Measurements from ENCODE around the gene PGAM2.

PGAM2 gene

DNA sequence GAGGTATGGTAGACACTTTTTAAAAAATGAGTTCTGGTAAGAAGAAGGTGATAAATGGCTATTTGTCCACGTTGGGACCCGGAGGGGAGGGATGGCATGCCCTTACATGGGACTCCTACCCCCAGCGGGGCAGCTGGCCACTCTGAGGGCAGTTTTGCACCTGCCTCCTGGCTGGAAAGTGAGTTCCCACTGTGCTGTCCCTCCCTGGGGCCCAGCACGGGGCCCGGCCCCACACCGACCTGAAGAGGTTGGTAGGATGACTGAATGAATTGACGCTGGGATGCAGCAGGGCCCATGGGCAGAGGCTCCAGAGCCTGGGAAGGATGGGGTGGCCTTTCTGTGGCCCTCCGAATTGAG is 38.2 kb upstream of the PGAM2 start:
- no peak for DNase-seq

DNA sequence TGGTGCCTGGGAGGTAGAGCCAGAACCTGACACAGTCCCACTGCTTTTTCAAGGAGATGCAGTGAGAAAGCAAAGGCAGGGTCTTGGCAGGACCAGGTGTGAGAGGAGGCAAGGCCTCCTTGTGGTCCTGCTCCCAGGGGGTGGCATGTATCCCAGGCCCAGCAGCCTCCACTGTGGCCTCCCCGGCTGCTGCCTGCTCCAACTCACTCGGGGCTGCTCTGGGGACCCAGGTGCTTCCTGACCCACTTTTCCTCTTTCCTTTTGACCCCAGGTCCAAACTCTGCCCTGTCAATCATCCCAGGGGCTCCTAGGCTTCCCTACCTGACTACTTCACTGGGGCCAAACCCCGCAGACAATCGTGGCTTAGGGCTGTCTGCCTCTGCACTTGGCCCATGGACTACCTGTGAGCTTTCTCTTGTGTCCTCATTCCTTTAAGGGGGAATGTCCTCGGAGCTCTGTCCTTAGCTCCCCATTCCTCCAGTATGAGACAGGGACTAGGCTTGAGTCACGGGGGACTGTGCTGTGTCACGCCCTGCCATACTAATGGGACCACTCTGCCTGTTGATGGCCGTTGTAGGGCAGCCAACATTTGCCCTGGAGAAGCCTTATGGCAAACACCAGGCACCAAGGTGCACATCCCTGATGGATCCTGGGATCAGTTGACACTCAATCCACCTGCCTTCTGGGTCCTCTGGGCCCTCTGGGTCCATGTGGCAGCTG is 37.6 kb upstream of the PGAM2 start:
- DNase-seq, result no peak

DNA sequence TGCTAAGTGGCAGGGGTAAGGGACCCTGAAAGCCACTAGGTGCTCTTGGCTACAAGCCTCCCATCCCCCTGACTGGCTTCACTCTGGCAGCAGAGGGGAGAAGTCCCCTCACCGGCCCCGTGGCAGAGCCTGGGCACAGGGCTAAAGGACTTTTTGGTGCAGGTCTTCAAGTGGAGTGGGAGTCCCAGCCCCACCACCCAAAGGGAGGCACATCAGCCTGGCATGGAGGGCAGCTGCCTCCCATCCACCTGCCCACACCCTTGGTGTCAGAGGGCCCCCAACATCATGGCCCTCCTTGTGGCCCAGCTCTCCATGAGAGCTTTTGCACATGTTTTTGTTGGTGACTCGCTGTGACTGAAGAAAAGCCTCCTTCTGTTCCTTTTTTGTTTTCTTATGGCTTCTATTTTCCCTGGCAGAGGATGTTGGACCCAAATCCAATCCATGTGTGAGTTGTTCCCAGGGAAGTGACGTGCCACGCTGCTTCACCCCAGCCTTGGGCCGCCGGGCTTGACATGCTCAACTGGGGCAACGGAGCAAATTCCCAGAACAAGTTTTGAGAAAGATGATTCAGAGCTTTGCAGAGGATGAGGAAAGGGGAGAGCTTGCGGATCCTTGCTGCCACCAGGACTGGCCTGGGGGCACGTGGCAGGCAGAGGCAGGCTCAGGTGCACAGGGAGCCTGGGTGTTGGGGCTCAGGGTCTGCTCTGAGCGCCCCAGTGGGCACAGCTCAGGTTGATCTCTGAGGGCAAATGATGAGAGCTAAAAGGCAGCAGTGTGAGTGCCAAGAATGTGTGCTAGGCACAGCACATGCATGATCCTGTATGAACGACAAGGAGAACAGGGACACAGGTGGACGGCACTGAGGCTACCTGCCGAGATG is 36.8 kb upstream of the PGAM2 start:
- DNase-seq, result no peak

DNA sequence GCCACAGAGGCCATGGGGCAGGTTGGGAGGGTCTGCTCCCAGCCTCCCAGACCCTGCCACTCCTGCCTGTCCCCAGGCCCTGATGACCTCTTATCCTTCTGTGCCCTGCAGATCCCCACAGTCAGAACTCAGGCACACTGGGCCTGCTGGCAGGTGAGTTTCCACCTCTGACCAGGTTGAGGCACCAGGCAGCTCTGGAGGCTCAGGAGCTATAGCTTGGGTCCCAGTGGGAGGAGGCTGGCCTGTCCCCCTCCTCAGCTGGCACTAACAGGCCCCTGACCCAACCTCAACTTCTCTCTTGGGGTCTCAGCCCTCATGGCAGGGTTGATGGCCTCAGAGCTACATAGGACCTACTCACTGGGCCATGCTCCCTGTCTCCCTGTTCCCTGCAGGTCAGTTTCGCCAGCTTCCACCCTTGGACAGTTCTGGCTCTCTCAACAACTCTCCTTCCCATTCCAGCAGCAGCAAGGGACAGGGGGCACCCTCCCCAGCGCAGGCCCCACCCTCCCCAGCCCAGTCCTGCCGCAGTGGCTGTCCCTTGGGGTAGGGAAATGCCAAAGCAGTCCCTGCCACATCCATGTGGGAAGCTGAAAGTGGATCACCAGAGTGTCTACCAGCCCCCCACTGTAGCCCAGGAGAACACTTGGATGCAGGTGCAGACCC is 36.1 kb upstream of the PGAM2 start:
- DNase-seq, result no peak

DNA sequence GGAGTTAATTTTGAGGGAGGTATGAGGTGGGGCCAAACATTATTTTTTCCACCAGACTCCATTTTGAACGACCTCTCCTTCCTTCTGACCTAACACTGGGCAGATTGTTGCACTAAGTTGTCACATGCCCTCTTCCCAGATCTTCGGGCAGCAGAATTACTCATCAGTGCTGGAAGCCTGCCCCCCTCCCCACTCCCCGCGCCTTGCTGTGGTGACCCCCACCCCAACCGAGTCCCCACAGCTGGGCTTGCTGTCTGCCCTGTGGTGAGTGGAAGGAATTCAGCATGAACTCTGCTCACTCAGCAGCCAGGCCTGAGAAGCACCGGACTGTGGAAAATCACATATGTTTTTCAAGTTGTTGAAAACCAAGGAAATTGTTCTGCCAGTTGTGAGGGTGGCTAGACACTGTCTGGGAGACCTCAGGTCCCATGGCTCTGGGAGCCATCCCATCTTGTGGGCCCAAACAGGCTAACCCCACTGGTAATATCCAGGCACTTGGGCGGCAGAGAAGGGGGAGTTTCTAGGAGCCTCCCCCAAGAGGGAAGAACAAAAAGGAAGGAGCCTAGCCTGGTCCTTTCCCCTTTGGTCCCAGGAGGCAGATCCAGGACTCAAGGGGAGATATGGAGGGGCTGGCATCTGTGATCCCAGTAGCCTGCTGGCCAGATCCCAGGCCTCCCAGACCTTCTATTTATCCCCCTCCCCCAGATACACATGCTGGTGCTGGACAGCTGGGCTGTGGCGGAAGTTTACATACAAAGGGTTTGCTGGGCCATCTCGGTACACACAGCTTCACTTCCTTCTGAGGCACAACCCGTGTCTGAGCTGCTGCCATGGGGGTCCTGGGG is 35.3 kb upstream of the PGAM2 start:
- no peak for DNase-seq

DNA sequence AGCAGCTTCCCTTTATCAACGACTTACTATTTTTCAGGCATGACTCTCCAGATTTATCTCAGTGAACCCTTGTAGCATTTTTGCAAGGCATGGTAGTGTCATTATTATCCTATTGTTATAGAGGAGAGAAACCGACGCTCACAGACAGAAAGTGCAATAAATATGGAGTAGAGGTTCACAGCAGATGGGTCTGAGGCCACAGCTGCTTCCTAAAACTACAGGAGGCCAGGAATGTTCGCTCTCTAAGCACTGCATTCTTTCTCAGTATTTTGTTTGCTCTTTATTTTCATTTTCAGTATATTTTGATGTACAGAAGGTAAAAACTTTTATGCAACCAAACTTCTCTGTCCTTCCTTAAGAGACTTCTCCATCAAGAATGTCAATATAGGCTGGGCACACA is 34.3 kb upstream of the PGAM2 start:
- no peak for DNase-seq

DNA sequence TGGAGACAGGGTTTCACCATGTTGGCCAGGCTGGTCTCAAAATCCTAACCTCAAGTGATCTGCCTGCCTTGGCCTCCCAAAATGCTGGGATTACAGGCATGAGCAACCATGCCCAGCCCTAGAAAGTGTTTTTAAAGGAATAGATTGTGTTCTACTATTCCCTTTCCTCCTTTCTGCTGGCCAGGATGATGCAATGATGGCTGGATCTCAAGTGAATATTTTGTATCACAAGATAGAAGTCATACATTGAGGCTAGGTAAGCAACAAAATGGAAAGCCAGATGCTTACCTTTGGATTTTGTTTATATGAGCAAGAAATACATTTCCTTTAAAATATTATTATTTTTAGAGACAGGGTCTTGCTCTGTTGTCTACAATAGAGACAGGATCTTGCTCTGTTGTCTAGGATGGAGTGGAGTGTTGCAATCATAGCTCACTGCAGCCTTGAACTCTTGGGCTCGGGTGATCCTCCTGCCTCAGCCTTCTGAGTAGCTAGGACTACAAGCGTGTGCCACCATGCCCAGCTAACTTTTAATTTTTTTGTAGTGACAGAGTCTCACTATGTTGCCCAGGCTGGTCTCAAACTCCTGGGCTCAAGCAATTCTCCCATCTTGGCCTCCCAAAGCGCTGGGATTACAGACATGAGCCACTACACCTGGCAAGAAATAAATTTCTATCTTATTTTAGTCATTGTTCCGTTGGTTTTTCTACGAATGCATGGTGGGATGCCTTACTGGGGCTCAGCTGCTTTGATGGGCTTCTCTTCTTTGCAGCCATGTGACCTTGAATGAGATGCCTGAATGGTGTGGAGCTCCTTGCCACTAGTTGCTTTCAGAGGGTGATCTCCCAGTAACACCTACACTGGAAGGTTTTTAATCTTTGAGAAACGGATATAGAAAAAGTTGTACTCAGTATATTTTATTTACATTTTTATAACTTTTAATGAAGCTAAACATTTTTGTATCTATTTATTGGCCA is 33.0 kb upstream of the PGAM2 start:
- DNase-seq, result no peak

DNA sequence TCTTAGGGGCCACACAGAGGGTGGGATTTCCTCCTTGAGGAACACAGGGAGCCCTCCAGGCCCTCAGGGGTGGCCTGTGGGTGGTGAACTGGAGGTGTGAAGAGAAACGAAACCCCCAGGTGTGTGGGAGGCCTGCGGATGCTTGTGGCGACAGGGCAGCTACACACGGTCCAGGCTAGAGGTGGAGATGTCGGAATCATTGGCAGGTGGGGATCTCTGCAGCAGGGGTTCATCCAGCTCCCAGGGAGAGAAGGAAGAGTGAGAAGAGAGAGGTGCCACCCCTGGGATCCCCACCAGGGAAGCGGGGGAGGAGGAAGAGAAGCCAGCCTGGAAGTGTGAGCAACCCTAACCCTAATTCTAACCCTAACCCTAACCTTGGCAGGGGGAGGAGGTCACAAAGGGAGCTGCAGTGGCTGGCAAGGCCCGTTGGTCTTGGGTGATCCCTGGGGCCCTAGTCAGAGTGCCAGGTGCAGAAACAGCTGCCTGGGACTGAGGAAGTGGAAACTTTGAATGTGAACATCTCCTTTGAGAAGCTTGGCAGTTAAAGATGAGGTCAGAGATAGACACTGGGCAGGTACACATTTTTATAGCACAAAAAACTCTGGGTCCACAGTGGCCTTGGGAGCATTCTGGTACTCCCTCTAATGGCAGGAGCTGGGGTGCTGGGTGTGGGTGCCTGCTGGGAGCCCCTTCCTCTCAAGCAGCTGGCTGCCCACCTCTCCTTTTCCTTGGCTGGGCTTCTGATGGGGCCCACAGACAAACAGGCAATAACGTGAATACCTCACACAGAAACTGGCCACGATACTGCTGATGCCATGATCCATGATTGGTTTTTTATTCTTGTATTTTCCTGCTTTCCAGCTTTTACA is 31.9 kb upstream of the PGAM2 start:
- DNase-seq, result no peak

DNA sequence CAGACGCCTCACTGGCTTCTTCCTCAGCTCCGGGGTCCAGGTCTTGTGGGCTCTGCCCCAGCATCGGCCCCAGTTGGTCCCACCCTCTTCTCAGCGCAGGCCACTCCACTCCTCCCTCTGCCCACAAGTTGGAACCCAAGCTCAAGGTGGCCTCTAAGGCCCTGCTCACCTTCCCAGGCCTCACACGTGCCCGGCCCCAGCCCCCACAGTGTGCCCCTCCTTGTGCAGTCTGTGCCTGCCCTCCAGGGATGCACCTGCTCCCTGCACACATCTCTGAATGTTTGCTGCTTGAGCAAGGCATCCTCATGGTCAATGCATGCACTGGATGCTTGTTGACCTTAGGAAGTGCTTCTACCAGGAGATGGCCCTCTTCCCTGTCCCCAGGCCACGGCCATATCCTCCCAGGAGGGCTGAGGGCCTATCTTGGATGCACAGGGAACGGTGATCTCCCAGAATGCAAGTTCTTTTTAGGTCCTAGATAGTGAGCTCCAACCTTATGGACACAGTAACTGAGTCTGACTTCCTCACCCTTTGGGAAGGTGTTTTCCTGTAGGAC is 31.0 kb upstream of the PGAM2 start:
- DNase-seq, result no peak

DNA sequence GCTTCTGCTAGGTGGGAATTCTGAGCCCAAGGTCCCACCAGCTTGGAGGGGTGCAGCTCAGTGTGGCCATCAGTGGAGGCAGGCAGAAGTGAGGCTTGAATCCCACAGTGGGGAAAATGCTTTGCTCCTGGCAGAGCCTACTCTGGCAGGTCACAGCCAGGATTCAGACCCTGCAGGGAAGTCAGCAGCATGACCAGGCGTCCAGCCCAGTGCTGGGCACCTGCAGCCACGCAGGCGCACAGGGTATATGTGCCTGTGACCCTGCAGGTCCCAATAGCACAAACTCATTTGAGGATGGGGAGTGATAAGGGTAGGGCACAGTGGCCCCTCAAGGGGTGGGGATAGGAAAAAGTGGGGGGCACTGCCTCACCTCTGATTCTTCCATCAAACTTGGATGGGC is 30.4 kb upstream of the PGAM2 start:
- DNase-seq, result no peak

DNA sequence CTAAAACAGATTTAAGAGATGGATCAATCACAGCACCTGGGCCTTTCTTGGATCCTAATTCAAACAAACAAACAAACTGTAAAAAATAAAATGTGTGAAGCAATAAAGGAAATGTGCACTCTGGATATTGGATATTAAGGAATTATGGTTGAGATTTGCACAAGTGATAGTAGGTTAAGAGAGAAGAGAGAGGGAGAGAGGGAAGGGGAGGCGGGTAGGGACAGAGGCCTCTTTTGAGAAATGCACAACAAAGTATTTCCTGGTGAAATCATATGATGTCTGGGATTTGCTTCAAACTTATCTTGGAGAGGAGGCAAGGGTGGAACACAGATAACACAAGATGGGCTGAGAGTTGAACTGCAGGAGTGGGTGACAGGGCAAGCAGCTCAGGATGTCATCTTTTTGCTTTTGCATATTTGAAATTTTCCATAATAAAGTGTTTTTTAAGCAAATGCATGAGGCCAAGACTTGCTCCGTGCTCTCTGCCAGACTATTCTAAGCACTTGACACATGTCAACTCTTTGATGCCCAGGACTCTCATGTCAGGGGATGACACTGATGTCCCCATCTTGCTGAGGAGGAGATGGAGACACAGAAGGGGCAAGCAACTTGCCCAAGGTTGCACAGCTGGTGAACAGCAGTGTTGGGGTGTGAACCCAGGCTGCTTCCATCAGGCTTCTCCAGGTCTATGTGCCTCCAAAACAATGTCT is 29.7 kb upstream of the PGAM2 start:
- no peak for DNase-seq

DNA sequence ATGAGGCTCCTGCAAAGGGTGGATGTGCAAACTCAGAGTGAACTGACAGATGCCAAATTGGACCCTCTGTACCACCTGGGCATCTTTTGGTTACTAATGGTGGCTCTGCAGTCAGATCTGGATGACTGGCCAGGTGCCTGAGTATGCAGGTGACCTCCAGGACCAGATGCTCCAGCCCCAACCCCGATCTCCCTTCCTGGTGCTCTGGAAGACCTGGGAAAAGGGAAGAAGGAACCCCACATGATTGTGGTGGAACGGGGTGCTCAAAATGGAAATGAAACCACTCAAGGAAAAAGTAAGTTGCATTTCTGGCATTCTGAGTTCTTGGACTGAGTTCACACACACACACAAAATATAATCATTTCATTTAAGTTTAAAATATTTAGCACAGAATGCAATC is 29.0 kb upstream of the PGAM2 start:
- DNase-seq, result no peak

DNA sequence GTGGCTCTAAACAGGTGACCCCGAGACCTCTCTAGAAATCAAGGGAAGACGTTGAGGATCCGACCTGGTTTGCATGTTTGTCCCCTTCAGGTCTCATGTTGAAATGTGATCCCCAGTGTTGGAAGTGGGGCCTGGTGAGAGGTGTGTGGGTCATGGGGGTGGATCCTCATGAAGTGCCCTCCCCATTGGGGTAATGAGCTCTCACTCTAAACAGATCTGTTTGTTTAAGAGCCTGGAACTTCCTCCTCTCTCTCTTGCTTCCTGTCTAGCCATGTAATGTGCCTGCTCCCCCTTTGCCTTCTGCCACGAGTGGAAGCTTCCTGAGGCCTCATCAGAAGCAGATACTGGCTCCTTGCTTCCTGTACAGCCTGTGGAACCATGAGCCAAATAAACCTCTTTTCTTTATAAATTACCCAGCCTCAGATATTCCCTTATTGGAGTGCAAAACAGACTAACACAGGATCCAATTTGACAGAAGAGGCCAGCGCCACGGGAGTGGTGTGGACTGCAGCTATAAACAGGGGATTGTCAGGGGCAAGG is 27.8 kb upstream of the PGAM2 start:
- no peak for DNase-seq

DNA sequence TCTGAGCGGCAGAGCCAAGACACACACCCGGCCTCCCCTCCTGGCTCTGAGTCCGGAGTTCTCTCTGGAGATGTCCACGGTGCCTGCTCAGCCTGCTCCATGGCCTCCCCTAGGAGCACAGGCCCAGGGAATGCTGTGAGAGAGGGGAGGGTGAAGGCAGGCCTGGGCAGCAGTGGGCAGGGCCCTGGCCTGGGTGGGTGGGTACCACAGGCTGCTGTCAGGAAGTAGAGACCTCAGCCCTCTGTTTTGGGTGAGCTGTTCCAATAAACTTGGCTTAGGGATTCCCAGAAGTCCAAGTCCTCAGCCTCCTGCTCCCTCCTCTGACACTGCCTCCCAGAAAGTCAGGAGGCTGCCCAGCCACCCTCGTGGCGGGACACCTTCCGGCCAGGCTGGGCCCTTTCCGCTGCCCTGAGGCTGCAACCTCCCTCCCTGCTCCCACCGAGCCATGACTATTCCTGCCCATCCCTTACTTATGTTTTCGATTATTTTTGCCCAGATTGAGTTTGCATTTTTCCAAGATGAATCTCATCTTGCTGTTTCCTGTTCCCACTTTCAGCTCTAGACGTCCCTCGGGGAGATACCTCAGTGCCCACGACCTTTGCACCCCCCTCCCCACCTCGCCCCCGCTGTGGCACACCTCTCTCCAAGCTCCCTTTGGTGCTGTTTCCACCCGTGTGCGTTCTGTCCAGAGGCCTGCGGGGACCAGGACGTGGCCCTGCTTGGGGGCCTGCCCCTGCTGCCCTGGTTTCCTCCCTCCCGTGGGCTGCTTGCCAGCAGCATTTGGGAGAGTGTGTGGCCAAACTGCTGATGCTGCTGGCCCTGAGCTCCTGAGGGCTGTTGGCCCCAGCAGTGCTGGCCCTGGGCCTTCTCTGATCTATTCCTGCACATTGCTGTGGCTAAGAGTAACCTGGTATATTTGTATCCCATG is 22.8 kb upstream of the PGAM2 start:
- no peak for DNase-seq

DNA sequence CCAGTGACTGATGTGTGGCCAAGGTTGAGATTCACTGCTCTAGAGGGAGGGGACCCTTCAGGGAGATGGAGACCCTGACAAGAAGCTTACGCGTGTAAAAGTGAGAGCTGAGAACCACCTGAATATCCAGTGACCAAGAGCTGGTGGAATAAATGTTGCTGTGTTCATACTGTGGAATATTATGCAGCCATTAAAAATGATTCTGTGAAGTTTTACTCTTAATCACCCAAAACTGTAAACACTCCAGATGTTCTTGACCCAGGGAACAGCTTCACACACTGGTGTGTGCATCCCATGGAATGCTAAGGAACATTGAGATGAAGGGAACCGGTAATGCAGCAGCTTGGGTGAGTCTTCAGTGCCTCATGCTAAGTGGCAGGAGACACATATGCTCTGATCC is 21.3 kb upstream of the PGAM2 start:
- DNase-seq, result no peak

DNA sequence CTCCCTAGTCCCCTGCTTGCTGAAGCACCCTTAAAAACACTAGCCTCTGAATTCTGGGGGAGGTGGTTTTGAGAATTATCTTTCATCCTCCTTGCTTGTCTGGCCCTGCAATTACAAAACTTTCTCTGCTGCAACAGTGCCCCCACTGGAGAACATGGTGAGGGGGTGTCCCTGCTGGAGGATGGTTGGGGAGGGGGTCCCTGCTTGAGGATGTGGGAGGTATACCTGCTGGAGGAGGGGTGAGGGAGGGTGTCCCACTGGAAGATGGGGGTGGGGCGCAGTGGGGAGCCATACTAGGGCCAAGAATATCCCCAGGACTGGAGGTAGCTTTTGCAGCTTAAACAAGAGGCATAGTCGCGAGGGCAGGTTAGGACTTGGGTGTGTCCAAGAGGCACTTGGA is 20.2 kb upstream of the PGAM2 start:
- DNase-seq, result no peak

DNA sequence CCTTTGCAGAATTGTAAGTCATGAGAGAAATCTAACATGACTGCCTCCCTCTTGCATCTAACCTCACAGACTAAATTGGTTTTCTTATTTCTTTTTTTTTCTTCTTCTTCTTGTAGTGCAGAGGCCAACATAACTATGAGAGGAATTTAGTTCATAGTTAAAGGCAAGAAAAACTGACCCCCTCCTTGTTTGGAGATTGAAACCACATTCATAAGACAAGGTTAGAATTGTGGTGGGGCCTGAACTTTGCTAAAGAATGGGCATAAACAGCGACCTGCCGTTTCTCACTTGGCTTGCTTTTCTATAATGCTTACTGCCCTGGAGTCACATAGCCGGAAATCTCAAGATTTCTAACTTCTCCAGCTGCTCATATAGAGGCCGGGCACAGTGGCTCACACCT is 19.3 kb upstream of the PGAM2 start:
- DNase-seq, result no peak

DNA sequence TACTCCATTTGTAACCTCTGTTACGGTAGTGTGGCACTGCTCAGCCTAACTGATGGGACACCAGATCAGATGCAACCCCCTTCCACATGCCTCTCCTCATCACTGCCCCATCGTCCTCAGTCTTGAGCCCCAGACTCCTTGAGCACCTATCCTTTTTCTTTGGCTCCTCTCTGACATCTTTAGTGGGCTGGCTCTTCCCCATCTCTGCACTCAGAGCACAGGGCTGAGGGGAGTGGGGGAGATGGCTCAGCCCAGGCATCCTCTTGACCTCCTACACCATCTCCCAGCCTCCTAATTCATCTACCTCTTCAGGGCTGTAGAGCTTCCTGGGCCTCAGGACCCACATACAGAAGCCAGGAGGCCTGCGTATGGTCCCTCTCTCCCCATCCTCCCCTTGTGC is 18.4 kb upstream of the PGAM2 start:
- DNase-seq, result no peak
